GM12875 (cell line): Measurements from ENCODE around the gene ARFRP1.

Source experiments
- H3K4me3 ChIP-seq: one replicate; pipeline ENCODE4 v1.5.1; 2011; ENCODE audit warnings: low read depth, low read length, control low read depth
- TF ChIP-seq, protein P1 (sequence below): IDR thresholded peaks from 2 replicates; pipeline ENCODE4 v1.5.1; 2011; ENCODE audit warnings: low read depth, mild to moderate bottlenecking, control low read depth, inconsistent platforms, low read length, moderate library complexity, borderline replicate concordance; ENCODE audit not compliant: insufficient read depth

The ARFRP1 gene

DNA sequence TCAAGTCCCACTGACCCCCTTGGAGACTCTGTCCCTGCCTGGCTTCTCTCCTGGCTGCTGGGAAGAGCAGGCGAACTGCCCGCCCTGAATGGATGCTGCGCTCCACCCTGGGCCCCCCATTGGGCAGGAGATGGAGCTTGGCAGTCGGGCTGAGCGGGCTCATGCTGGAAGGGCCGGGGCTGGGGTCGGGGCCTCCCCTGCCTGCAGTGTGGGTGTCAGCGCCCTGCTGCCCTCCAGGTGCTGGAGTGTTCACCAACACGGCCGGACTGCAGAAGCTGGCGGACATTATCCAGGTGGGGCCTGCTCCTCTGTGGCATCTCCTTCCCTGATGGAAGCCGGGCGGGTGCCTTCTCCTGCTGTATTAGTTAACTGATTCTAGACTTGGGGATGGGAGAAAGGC lies 27.3 kb downstream of the ARFRP1 start:
- TF ChIP-seq, protein P1, sequence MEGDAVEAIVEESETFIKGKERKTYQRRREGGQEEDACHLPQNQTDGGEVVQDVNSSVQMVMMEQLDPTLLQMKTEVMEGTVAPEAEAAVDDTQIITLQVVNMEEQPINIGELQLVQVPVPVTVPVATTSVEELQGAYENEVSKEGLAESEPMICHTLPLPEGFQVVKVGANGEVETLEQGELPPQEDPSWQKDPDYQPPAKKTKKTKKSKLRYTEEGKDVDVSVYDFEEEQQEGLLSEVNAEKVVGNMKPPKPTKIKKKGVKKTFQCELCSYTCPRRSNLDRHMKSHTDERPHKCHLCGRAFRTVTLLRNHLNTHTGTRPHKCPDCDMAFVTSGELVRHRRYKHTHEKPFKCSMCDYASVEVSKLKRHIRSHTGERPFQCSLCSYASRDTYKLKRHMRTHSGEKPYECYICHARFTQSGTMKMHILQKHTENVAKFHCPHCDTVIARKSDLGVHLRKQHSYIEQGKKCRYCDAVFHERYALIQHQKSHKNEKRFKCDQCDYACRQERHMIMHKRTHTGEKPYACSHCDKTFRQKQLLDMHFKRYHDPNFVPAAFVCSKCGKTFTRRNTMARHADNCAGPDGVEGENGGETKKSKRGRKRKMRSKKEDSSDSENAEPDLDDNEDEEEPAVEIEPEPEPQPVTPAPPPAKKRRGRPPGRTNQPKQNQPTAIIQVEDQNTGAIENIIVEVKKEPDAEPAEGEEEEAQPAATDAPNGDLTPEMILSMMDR: no peak
- no peak overlapping the region for H3K4me3 ChIP-seq

DNA sequence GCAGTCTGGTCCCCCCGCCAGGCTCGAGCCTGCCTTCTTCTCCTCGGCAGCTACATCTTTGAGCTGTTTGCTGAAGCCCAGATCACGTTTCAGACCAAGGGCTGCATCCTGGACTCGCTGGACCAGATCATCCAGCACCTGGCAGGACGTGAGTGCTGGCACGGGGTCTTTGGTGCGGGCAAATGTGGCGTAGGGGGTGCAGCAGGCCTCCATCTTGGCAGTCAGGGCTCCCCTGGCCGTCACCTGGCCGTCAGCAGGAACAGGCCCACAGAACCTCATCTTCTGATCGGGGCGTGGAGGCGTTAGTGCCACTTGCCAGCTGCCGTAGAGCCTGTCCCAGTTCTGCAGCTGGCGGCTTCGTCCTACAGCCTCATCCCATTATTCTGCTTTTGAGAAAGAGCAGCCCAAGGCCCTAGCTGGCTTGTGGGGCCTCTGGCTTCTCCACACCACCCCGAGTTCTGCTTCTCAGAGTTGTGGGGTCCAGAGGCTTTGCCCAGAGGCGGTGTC lies 27.9 kb downstream of the ARFRP1 start:
- H3K4me3 ChIP-seq: no peak overlapping the region
- TF ChIP-seq, protein P1: no peak

DNA sequence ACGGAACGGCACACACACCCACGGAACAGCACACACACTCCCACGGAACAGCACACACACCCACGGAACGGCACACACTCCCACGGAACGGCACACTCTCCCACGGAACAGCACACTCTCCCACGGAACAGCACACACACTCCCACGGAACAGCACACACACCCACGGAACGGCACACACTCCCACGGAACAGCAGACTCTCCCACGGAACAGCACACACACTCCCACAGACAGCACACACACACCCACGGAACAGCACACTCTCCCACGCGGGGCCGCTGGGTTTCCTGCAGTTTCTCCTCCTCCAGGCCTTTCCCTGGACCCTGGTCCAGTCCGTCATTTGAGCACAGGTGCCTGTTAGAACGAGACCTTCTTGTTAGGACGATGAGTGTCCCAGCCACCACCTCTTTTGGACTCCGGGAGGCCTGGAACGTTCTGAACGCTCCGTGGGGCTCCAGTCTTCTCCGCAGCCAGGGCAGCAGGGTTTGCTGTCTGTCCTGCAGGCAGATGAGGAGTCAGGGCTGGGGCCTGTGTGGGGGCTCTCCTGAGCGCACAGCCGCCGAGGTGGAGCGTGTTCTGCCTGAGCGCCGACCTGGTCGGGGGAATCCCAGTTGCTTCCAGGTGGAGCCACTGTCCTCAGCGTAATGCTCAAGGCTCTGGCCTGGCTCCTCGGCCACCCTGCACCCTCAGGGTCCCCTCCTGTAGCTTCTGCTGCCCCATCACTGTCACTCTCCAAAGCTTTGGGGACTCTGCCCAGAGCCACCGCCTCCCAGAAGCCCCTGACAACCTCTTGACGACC lies 28.9 kb downstream of the ARFRP1 start:
- no peak overlapping the region for H3K4me3 ChIP-seq
- TF ChIP-seq, protein P1: no peak

GRCh38 chr20:63678071-63678470 lies 29.7 kb downstream of the ARFRP1 start:
- TF ChIP-seq, protein P1: no peak

DNA sequence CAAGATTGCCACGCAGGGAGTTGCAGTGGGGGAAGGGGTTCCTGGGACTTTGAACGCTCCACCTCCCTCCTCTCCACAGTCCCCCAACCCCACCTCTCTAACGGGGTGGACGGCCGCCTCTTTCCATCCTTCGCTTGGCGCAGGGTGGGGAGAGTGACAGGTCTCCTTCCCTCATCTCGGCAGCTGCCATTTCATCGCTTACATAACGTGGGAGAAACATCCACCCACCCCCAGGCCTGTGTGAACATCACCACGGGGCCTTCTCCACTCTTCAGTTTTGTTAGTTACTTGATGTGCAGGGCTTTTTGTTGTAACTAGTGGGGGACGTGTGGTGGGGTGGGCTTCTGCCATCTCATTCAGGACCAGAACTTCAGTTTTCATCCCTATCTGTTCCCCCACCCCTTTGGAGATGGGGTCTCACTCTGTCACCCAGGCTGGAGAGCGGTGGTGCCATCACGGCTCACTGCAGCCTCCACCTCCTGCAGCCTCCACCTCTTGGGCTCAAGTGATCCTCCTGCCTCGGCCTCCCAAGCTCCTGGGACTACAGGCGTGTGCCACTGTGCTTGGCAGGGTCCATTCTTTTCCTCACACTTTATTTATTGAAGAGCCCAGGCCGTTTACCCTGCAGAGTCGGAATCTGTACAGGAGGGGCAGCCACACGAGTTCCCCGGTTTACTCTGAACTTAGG lies 32.0 kb downstream of the ARFRP1 start:
- no peak overlapping the region for H3K4me3 ChIP-seq
- TF ChIP-seq, protein P1: no peak

More at GRCh38 chr20:63678071-63678470, 29.7 kb downstream of the ARFRP1 start:
- H3K4me3 ChIP-seq: no peak overlapping the region

- H3K4me3 ChIP-seq: no peak overlapping the region
- TF ChIP-seq, protein P1: no peak
These were observed 33.8 kb downstream of the ARFRP1 start for GRCh38 chr20:63673951-63674350.
